HepG2 (cell line): ENCODE measurements around the gene IFI35. TPM values are rescaled to one million over a fixed set of nuclear protein-coding genes. Genes with fewer than 3 reads are reported as not detected.
A peak's percentile ranks its signal among the peaks of the same experiment; 100 is the strongest.

ENCODE experiments used
- ATAD3A ChIP-seq: sonication (generic); formaldehyde crosslinking; IDR thresholded peaks from 2 replicates; pipeline ENCODE4 v1.4.0; 2020; ENCODE audit warnings: missing genetic modification reagents
- ELF4 ChIP-seq: sonication (generic); formaldehyde crosslinking; IDR thresholded peaks from 2 replicates; pipeline ENCODE4 v1.5.0; 2020; ENCODE audit warnings: missing genetic modification reagents, mild to moderate bottlenecking, moderate library complexity, borderline replicate concordance
- HDAC1 ChIP-seq: sonication (generic); formaldehyde crosslinking; IDR thresholded peaks from 2 replicates; pipeline ENCODE4 v1.5.1; 2020; ENCODE audit warnings: mild to moderate bottlenecking, missing genetic modification reagents
- HOXA3 ChIP-seq: sonication (generic); formaldehyde crosslinking; IDR thresholded peaks from 2 replicates; pipeline ENCODE4 v1.5.0; 2020; ENCODE audit warnings: missing genetic modification reagents
- KDM2A ChIP-seq: sonication (generic); formaldehyde crosslinking; IDR thresholded peaks from 2 replicates; pipeline ENCODE4 v1.4.0; 2020; ENCODE audit warnings: low read depth, missing genetic modification reagents, borderline replicate concordance
- NFE2L1 ChIP-seq: sonication (generic); formaldehyde crosslinking; IDR thresholded peaks from 2 replicates; pipeline ENCODE4 v1.4.0; 2020; ENCODE audit warnings: missing genetic modification reagents, mild to moderate bottlenecking, borderline replicate concordance
- PAF1 ChIP-seq: IDR thresholded peaks from 2 replicates; pipeline ENCODE4 v1.6.1; 2016; ENCODE audit warnings: missing genetic modification reagents, missing compliant biosample characterization
- PHF8 ChIP-seq: sonication (generic); formaldehyde crosslinking; IDR thresholded peaks from 2 replicates; pipeline ENCODE4 v1.5.0; 2020; ENCODE audit warnings: missing genetic modification reagents
- REPIN1 ChIP-seq: sonication (generic); formaldehyde crosslinking; IDR thresholded peaks from 2 replicates; pipeline ENCODE4 v1.8.0; 2022; ENCODE audit warnings: missing genetic modification reagents, low read depth, mild to moderate bottlenecking, borderline replicate concordance
- SNAPC4 ChIP-seq: sonication (generic); formaldehyde crosslinking; IDR thresholded peaks from 2 replicates; pipeline ENCODE4 v1.4.0; 2020; ENCODE audit warnings: mild to moderate bottlenecking, missing genetic modification reagents
- ZNF101 ChIP-seq: sonication (generic); formaldehyde crosslinking; IDR thresholded peaks from 2 replicates; pipeline ENCODE4 v1.4.0; 2020; ENCODE audit warnings: mild to moderate bottlenecking, low read depth, missing genetic modification reagents, borderline replicate concordance
- ZNF879 ChIP-seq: sonication (generic); formaldehyde crosslinking; IDR thresholded peaks from 2 replicates; pipeline ENCODE4 v1.8.1; 2023; ENCODE audit warnings: missing genetic modification reagents
- polyA plus RNA-seq, 8 experiments: library from polyadenylated mRNA; depleted of rRNA in 3 of 8; stranded (reverse) in 7 of 8; unstranded in 1 of 8; fragments of >200 nt; fragmentation: Illumina TruSeq in 4 of 8; extraction: Trizol in 4 of 8; gene quantifications; 2 replicates each; pipeline versions ENCODE4 v1.2.1 to v1.2.3, GENCODE V29; 2011 to 2016; ENCODE audit warnings: low read depth in 4 of 8, missing spikeins in 1 of 8, mixed read lengths in 1 of 8; ENCODE audit not compliant: insufficient read depth in 1 of 8
- total RNA-seq, 5 experiments: library from RNA; depleted of rRNA; stranded (reverse); fragments of >200 nt; fragmentation: Illumina TruSeq; extraction: Trizol; gene quantifications; 2 replicates each; pipeline ENCODE4 v1.2.3, GENCODE V29; 2016; ENCODE audit warnings: low read depth in 1 of 5
- TF ChIP-seq, protein P1 (sequence below): sonication (generic); formaldehyde crosslinking; IDR thresholded peaks from 2 replicates; pipeline ENCODE4 v1.4.0; 2020; ENCODE audit warnings: mild to moderate bottlenecking, missing genetic modification reagents
- TF ChIP-seq, protein P2 (sequence below): IDR thresholded peaks from 2 replicates; pipeline ENCODE4 v1.6.1; 2016; ENCODE audit warnings: missing compliant biosample characterization, missing genetic modification reagents, borderline replicate concordance

Gene IFI35
- total and polyA plus RNA-seq, 2 of the 13 experiments (the other 11 are each of a cell fraction or from before 2014, with no cell fraction given), result 28.9 to 38.1 TPM

DNA sequence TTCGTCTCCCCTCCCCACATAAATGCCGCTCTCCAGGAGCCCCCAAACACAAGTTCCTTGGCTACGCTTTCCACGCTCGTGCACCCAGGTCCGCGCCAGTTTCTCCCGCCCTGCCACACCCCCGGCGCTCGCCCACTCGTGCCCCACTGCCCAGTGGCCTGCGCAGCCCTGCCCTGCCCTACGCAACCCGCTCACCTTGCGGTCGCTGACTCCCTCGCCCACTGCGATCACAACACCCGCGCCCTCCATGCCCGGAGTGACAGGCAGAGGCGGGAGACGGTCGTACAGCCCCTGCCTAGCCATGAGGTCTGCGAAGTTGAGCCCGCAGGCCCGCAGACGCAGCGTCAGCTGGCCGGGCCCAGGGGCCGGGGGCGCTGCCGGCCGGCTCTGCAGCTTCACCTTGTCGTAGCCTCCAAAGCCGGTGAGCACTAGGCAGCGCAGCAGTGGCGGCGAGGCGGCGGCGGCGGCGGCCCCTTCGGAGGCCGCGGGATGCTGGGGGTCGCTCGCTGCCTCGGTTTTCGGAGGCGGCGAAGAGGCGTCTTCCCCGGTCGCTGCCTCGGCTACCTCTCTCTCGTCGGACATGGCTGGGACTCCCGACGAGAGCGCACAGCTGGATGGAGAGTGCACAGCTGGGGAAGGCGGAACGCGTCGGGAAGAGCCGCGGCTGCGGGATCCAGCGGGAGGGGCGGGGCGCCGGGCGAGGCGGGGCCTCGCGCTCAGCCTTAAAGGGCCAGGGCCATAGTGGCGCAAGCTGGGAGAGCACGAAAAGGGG, 15.3 kb downstream of the IFI35 start, which contains the start of gene VAT1 (continued):
- TF ChIP-seq, protein P1, sequence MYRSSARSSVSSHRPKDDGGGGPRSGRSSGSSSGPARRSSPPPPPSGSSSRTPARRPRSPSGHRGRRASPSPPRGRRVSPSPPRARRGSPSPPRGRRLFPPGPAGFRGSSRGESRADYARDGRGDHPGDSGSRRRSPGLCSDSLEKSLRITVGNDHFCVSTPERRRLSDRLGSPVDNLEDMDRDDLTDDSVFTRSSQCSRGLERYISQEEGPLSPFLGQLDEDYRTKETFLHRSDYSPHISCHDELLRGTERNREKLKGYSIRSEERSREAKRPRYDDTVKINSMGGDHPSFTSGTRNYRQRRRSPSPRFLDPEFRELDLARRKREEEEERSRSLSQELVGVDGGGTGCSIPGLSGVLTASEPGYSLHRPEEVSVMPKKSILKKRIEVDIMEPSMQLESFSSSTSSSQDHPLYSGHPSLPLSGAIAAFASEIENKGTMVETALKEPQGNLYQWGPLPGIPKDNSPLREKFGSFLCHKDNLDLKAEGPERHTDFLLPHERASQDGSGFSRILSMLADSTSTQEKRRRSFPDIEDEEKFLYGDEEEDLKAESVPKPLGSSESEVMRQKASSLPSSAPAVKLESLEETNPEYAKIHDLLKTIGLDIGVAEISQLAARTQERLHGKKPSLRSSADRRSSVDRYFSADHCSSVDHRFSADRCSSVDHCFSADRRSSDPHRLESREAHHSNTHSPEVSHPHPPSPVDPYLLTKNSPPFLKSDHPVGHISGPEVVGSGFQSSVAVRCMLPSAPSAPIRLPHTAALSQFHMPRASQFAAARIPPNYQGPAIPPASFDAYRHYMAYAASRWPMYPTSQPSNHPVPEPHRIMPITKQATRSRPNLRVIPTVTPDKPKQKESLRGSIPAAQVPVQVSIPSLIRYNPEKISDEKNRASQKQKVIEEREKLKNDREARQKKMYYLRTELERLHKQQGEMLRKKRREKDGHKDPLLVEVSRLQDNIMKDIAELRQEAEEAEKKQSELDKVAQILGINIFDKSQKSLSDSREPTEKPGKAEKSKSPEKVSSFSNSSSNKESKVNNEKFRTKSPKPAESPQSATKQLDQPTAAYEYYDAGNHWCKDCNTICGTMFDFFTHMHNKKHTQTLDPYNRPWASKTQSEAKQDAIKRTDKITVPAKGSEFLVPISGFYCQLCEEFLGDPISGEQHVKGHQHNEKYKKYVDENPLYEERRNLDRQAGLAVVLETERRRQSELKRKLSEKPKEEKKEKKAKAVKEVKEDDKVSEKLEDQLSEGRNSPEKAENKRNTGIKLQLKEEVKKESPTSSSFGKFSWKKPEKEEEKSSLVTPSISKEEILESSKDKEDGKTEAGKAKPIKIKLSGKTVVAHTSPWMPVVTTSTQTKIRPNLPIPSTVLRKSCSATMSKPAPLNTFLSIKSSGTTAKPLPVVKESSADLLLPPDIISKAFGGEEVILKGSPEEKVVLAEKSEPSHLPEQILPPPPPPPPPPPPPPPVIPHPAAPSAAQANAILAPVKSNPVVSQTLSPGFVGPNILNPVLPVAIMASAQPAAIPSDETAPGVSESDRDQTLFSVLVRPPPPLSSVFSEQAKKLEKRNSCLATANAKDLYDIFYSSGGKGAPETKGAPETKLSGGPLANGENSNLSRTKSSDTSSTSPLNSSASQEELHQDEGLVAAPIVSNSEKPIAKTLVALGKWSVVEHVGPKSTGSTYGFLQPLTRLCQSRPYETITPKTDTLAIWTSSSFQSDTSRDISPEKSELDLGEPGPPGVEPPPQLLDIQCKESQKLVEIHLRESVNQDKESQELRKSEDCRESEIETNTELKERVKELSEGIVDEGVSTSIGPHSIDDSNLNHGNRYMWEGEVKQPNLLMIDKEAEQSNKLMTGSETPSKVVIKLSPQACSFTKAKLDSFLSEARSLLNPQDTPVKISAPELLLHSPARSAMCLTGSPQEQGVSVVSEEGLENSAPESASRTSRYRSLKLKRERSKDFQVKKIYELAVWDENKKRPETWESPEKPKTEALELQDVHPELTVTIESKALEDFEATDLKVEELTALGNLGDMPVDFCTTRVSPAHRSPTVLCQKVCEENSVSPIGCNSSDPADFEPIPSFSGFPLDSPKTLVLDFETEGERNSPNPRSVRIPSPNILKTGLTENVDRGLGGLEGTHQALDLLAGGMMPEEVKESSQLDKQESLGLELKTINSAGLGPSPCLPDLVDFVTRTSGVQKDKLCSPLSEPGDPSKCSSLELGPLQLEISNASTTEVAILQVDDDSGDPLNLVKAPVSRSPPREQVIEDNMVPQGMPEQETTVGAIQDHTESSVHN (CRISPR knock-in tag), result peak; percentile 98
- TF ChIP-seq PAF1 (no peak), KDM2A (CRISPR knock-in tag) (peak; percentile 89), SNAPC4 (peak; percentile 47; the same call in 1 of the 2 replicates), ELF4 (CRISPR knock-in tag) (0 out of 2 replicates have a peak, but pooled peaks have one; percentile 52), REPIN1 (CRISPR knock-in tag) (peak; percentile 91), PHF8 (CRISPR knock-in tag) (peak; percentile 76), HDAC1 (CRISPR knock-in tag) (peak; percentile 94), ATAD3A (CRISPR knock-in tag) (no peak), HOXA3 (CRISPR knock-in tag) (peak; percentile 46; the same call in 1 of the 2 replicates), NFE2L1 (no peak), ZNF101 (CRISPR knock-in tag) (0 out of 2 replicates have a peak, but pooled peaks have one; percentile 78), ZNF879 (CRISPR knock-in tag) (0 out of 2 replicates have a peak, but pooled peaks have one; percentile 16)
- TF ChIP-seq, protein P2, sequence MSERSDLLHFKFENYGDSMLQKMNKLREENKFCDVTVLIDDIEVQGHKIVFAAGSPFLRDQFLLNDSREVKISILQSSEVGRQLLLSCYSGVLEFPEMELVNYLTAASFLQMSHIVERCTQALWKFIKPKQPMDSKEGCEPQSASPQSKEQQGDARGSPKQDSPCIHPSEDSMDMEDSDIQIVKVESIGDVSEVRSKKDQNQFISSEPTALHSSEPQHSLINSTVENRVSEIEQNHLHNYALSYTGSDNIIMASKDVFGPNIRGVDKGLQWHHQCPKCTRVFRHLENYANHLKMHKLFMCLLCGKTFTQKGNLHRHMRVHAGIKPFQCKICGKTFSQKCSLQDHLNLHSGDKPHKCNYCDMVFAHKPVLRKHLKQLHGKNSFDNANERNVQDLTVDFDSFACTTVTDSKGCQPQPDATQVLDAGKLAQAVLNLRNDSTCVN (CRISPR knock-in tag), result peak; percentile 25; the same call in 1 of the 2 replicates
